ENCODE measurements around the gene ARPC1A.

DNA sequence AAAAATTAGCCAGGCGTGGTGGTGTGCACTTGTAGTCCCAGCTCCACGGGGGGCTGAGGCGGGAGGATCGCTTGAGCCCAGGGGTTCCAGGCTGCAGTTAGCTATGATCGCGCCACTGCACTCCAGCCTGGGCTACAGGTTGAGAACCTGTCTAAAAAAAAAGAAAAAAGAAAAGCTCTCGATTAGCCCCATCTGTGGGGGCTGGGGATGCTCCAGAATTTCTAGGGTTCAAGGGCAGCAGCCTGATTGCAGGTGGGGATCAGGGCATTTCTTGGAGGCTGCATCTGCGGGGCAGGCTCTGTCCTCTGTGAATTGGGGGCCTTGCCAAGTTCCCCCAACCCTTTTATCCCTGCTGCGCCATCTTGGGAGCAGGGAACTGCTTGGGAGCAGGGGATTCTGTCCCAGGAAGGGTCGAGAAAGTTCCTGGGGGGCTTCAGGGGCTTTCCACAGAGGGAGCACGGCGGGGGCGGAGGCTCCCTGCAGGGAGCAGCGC lies 651 bp upstream of the ARPC1A start:
- TF ChIP-seq POLR2A (IDR thresholded peaks at IDR 0.05) (no peak), CTCF (IDR thresholded peaks at IDR 0.05) (no peak), EP300 (IDR thresholded peaks at IDR 0.05) (no peak), POLR2AphosphoS5 (IDR thresholded peaks at IDR 0.05) (no peak)

Data from suprapubic skin (tissue), 4 donors.